Liver (tissue), 9 donors: ENCODE results near the gene ANKRA2. TPM values are rescaled to one million over a fixed set of nuclear protein-coding genes. Genes with fewer than 3 reads are reported as not detected.

ENCODE experiments used
- DNase-seq: peaks from one replicate; pipeline ENCODE4 v3.0.0-alpha.2; 2017; ENCODE audit warnings: low spot score
- H3K27ac ChIP-seq, 2 donors: one replicate each; pipeline ENCODE4 v1.7.0; 2013; ENCODE audit warnings: inconsistent platforms in 2 of 2, low read length in 2 of 2, control low read depth in 1 of 2, low read depth in 1 of 2, mild to moderate bottlenecking in 1 of 2
- H3K27me3 ChIP-seq, 4 donors: one replicate each; pipeline versions ENCODE4 v1.6.1 to v1.7.0; 2013; ENCODE audit warnings: low read length in 3 of 4, inconsistent platforms in 1 of 4, mild to moderate bottlenecking in 1 of 4, moderate library complexity in 1 of 4; ENCODE audit not compliant: control insufficient read depth in 4 of 4, insufficient read depth in 4 of 4
- H3K36me3 ChIP-seq, 4 donors: one replicate each; pipeline versions ENCODE4 v1.6.1 to v1.7.0; 2013; ENCODE audit warnings: low read length in 3 of 4, mild to moderate bottlenecking in 3 of 4, low read depth in 1 of 4, moderate library complexity in 1 of 4; ENCODE audit not compliant: control insufficient read depth in 4 of 4, insufficient read depth in 3 of 4
- H3K4me1 ChIP-seq, 4 donors: one replicate each; pipeline versions ENCODE4 v1.6.1 to v1.7.0; 2013; ENCODE audit warnings: low read length in 3 of 4, mild to moderate bottlenecking in 3 of 4, moderate library complexity in 1 of 4; ENCODE audit not compliant: control insufficient read depth in 4 of 4, insufficient read depth in 4 of 4
- H3K4me3 ChIP-seq, 3 donors: one replicate each; pipeline versions ENCODE4 v1.6.1 to v1.7.0; 2013; ENCODE audit warnings: low read length in 3 of 3, control low read depth in 1 of 3, low read depth in 1 of 3, mild to moderate bottlenecking in 1 of 3
- H3K9ac ChIP-seq, 2 donors: one replicate each; pipeline ENCODE4 v1.7.0; 2013; ENCODE audit warnings: low read length in 2 of 2, mild to moderate bottlenecking in 2 of 2, moderate library complexity in 2 of 2, control low read depth in 1 of 2, low read depth in 1 of 2
- H3K9me3 ChIP-seq, 4 donors: one replicate each; pipeline versions ENCODE4 v1.6.1 to v1.7.0; 2013; ENCODE audit warnings: low read length in 3 of 4; ENCODE audit not compliant: control insufficient read depth in 4 of 4
- EGR1 ChIP-seq, 2 donors: IDR thresholded peaks; 2 replicates each; pipeline ENCODE4 v1.6.1; 2016 to 2018; ENCODE audit warnings: antibody characterized with exemption in 2 of 2, low read depth in 2 of 2
- FOXA1 ChIP-seq: IDR thresholded peaks from 2 replicates; pipeline ENCODE4 v1.6.1; 2016; ENCODE audit warnings: antibody characterized with exemption
- FOXA2 ChIP-seq: IDR thresholded peaks from 2 replicates; pipeline ENCODE4 v1.6.1; 2016; ENCODE audit warnings: antibody characterized with exemption
- GABPA ChIP-seq, 2 donors: IDR thresholded peaks in 1 of 2; conservative IDR thresholded peaks in 1 of 2; 2 replicates each; pipeline ENCODE4 v1.6.1; 2016; ENCODE audit warnings: antibody characterized with exemption in 2 of 2, mild to moderate bottlenecking in 1 of 2, moderate library complexity in 1 of 2
- HNF4G ChIP-seq: IDR thresholded peaks from 2 replicates; pipeline ENCODE4 v1.6.1; 2016; ENCODE audit warnings: antibody characterized with exemption
- JUND ChIP-seq, 2 donors: IDR thresholded peaks; 2 replicates each; pipeline ENCODE4 v1.6.1; 2016; ENCODE audit warnings: antibody characterized with exemption in 2 of 2
- NR2F2 ChIP-seq: IDR thresholded peaks from 2 replicates; pipeline ENCODE4 v1.6.1; 2016; ENCODE audit warnings: antibody characterized with exemption
- RAD21 ChIP-seq, 2 donors: IDR thresholded peaks; 2 replicates each; pipeline ENCODE4 v1.6.1; 2016; ENCODE audit warnings: antibody characterized with exemption in 2 of 2, mild to moderate bottlenecking in 2 of 2
- RXRA ChIP-seq, 2 donors: IDR thresholded peaks; 2 replicates each; pipeline ENCODE4 v1.6.1; 2017 to 2018; ENCODE audit warnings: antibody characterized with exemption in 2 of 2, mild to moderate bottlenecking in 1 of 2
- SP1 ChIP-seq: IDR thresholded peaks from 2 replicates; pipeline ENCODE4 v1.6.1; 2018; ENCODE audit warnings: antibody characterized with exemption, mild to moderate bottlenecking
- TAF1 ChIP-seq: conservative IDR thresholded peaks from 2 replicates; pipeline ENCODE4 v1.6.1; 2016; ENCODE audit warnings: antibody characterized with exemption, mild to moderate bottlenecking
- YY1 ChIP-seq: IDR thresholded peaks from 2 replicates; pipeline ENCODE4 v1.6.1; 2016; ENCODE audit warnings: antibody characterized with exemption, mild to moderate bottlenecking
- WGBS: extraction: QIAGEN DNeasy Blood & Tissue Kit; methylation state at CpG from one replicate; pipeline ENCODE4 v1.1.7; 2013; 5-methylcytosine and 5-hydroxymethylcytosine counted together
- polyA plus RNA-seq, 2 donors: library from polyadenylated mRNA; stranded (reverse) in 1 of 2; unstranded in 1 of 2; fragments of 200-250 nt in 1 of 2; fragments of >200 nt in 1 of 2; fragmentation: Nextera tagmentation in 1 of 2; extraction: Ambion mirVana in 1 of 2; gene quantifications; one replicate each; pipeline versions ENCODE4 v1.2.1 to v1.2.3, GENCODE V29; 2013 to 2015
- total RNA-seq, 2 donors: library from RNA; depleted of rRNA; stranded (reverse); fragments of >200 nt; gene quantifications; one replicate each; pipeline ENCODE4 v1.2.3, GENCODE V29; 2014
- TF ChIP-seq, protein P1 (sequence below): IDR thresholded peaks from 2 replicates; pipeline ENCODE4 v1.6.1; 2016; ENCODE audit warnings: antibody characterized with exemption
- TF ChIP-seq, protein P2 (sequence below): IDR thresholded peaks from 2 replicates; pipeline ENCODE4 v1.6.1; 2016; ENCODE audit warnings: antibody characterized with exemption
- TF ChIP-seq, protein P3 (sequence below): fragments of 150-350 bp; IDR thresholded peaks from 2 replicates; pipeline ENCODE4 v1.5.1; 2017; ENCODE audit warnings: improper control_type of control experiment, low read depth, low read length; ENCODE audit not compliant: missing input control
- TF ChIP-seq, protein P4 (sequence below): IDR thresholded peaks from 2 replicates; pipeline ENCODE4 v1.6.1; 2016; ENCODE audit warnings: antibody characterized with exemption, mild to moderate bottlenecking
- donor health status: healthy.
- donor health status: healthy.
- donor health status: healthy.
- donor health status: healthy.
- donor health status: healthy.

The ANKRA2 gene
- total and polyA plus RNA-seq, 4 donors = 5.9 to 17.0 (median 14.5) TPM

DNA sequence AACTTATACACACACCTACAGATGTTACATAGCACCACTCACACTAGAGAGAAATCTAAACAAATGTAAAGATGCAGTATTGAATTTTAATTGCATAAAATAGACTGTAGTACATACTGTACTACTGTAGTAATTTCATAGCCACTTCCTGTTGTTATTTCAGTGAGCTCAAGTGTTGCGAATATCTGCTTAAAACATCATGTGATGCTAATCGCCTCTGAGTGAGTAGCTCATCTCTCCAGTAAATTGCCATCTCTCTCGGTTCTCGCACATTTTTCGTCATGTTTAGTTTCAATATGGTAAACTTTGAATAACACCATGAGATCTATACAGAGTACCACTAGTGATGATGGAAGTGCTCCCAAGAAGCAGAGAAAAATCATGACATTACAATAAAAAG, 38.6 kb upstream of the ANKRA2 start:
- WGBS = 90% methylated on average over 5 of the region's 5 CpGs
- TF ChIP-seq, protein P1, sequence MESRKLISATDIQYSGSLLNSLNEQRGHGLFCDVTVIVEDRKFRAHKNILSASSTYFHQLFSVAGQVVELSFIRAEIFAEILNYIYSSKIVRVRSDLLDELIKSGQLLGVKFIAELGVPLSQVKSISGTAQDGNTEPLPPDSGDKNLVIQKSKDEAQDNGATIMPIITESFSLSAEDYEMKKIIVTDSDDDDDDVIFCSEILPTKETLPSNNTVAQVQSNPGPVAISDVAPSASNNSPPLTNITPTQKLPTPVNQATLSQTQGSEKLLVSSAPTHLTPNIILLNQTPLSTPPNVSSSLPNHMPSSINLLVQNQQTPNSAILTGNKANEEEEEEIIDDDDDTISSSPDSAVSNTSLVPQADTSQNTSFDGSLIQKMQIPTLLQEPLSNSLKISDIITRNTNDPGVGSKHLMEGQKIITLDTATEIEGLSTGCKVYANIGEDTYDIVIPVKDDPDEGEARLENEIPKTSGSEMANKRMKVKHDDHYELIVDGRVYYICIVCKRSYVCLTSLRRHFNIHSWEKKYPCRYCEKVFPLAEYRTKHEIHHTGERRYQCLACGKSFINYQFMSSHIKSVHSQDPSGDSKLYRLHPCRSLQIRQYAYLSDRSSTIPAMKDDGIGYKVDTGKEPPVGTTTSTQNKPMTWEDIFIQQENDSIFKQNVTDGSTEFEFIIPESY = no peak
- TF ChIP-seq YY1 (no peak), JUND (IDR thresholded peaks at IDR 0.05) (no peak), FOXA2 (no peak), HNF4G (no peak), RAD21 (IDR thresholded peaks at IDR 0.05) (no peak), SP1 (no peak), RXRA (IDR thresholded peaks at IDR 0.05) (no peak)
- TF ChIP-seq, protein P2, sequence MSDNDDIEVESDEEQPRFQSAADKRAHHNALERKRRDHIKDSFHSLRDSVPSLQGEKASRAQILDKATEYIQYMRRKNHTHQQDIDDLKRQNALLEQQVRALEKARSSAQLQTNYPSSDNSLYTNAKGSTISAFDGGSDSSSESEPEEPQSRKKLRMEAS = no peak
- H3K36me3 ChIP-seq = no peaks in the 10 kb centered on the region
- H3K4me1 ChIP-seq = peaks cover 0 to 4% (median 2%) of the 10 kb centered on the region in 4 donors
- no peak for DNase-seq
- H3K9ac ChIP-seq = no peak overlapping the region
- peaks cover 0 to 2% (median 0%) of the 10 kb centered on the region in 4 donors for H3K9me3 ChIP-seq
- H3K27ac ChIP-seq = no peak overlapping the region
- no peaks in the 10 kb centered on the region for H3K27me3 ChIP-seq
- no peak overlapping the region for H3K4me3 ChIP-seq

DNA sequence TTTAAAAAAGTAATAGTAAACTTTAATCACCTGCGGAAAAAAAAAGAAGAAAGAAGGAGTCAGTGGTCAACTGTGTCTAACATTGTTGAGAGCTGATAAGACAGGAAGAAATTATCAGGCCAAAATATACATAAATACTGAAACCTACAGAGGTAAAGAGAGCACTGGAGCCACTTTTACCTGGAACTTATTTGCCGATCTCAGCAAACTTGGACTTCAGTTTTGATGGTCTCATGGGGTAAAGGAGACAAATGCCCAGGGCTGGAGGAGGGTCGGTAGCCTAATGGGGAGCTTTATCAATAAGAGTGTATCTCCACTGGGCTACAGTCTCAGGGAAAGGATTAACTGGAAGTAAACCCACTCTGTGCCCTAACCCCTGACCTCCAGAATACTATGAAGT, 33.9 kb upstream of the ANKRA2 start:
- Histone ChIP-seq H3K9ac (no peak overlapping the region), H3K9me3 (peaks cover 0 to 2% (median 0%) of the 10 kb centered on the region in 4 donors), H3K27ac (no peak overlapping the region), H3K4me3 (no peak overlapping the region), H3K4me1 (no peaks in the 10 kb centered on the region), H3K27me3 (no peaks in the 10 kb centered on the region), H3K36me3 (no peaks in the 10 kb centered on the region)
- no peak for TF ChIP-seq GABPA (IDR thresholded peaks at IDR 0.05 in 1 of 2, conservative IDR thresholded peaks at IDR 0.05 in 1 of 2)
- no peak for TF ChIP-seq RXRA (IDR thresholded peaks at IDR 0.05)
- TF ChIP-seq JUND (IDR thresholded peaks at IDR 0.05) = no peak
- TF ChIP-seq, protein P2 = no peak
- no peak for TF ChIP-seq EGR1 (IDR thresholded peaks at IDR 0.05; ENCODE audit: low read depth in 2 of 2)
- TF ChIP-seq NR2F2 = no peak
- TF ChIP-seq RAD21 (IDR thresholded peaks at IDR 0.05) = no peak
- TF ChIP-seq, protein P3, sequence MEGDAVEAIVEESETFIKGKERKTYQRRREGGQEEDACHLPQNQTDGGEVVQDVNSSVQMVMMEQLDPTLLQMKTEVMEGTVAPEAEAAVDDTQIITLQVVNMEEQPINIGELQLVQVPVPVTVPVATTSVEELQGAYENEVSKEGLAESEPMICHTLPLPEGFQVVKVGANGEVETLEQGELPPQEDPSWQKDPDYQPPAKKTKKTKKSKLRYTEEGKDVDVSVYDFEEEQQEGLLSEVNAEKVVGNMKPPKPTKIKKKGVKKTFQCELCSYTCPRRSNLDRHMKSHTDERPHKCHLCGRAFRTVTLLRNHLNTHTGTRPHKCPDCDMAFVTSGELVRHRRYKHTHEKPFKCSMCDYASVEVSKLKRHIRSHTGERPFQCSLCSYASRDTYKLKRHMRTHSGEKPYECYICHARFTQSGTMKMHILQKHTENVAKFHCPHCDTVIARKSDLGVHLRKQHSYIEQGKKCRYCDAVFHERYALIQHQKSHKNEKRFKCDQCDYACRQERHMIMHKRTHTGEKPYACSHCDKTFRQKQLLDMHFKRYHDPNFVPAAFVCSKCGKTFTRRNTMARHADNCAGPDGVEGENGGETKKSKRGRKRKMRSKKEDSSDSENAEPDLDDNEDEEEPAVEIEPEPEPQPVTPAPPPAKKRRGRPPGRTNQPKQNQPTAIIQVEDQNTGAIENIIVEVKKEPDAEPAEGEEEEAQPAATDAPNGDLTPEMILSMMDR = no peak
- TF ChIP-seq, protein P1 = no peak
- no peak for TF ChIP-seq TAF1
- TF ChIP-seq FOXA1 = no peak
- no peak for TF ChIP-seq FOXA2
- TF ChIP-seq SP1 = no peak
- TF ChIP-seq, protein P4, sequence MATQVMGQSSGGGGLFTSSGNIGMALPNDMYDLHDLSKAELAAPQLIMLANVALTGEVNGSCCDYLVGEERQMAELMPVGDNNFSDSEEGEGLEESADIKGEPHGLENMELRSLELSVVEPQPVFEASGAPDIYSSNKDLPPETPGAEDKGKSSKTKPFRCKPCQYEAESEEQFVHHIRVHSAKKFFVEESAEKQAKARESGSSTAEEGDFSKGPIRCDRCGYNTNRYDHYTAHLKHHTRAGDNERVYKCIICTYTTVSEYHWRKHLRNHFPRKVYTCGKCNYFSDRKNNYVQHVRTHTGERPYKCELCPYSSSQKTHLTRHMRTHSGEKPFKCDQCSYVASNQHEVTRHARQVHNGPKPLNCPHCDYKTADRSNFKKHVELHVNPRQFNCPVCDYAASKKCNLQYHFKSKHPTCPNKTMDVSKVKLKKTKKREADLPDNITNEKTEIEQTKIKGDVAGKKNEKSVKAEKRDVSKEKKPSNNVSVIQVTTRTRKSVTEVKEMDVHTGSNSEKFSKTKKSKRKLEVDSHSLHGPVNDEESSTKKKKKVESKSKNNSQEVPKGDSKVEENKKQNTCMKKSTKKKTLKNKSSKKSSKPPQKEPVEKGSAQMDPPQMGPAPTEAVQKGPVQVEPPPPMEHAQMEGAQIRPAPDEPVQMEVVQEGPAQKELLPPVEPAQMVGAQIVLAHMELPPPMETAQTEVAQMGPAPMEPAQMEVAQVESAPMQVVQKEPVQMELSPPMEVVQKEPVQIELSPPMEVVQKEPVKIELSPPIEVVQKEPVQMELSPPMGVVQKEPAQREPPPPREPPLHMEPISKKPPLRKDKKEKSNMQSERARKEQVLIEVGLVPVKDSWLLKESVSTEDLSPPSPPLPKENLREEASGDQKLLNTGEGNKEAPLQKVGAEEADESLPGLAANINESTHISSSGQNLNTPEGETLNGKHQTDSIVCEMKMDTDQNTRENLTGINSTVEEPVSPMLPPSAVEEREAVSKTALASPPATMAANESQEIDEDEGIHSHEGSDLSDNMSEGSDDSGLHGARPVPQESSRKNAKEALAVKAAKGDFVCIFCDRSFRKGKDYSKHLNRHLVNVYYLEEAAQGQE = no peak
- no peak for DNase-seq
- 93% methylated on average over 3 of the region's 3 CpGs for WGBS
